DOHH2 (cell line): ENCODE measurements around the gene SPG7.
A peak's percentile ranks its signal among the peaks of the same experiment; 100 is the strongest.

Experiments
- H3F3A ChIP-seq: fragments of 200-600 bp; sonication (generic), shearing (Covaris generic); 2 replicates; pipeline ENCODE4 v1.6.0; 2016; ENCODE audit warnings: antibody characterized with exemption, mild to moderate bottlenecking; ENCODE audit not compliant: control insufficient read depth, insufficient read depth
- H3K27ac ChIP-seq: fragments of 200-600 bp; sonication (generic); 2 replicates; pipeline ENCODE4 v1.5.1; 2014; ENCODE audit warnings: low read depth, mild to moderate bottlenecking, low read length, moderate library complexity
- H3K27me3 ChIP-seq: fragments of 200-600 bp; sonication (generic); 2 replicates; pipeline ENCODE4 v1.6.1; 2014; ENCODE audit warnings: mild to moderate bottlenecking, low read length, mixed read lengths; ENCODE audit not compliant: control insufficient read depth
- H3K36me3 ChIP-seq: fragments of 200-600 bp; sonication (generic); 2 replicates; pipeline ENCODE4 v1.6.1; 2014; ENCODE audit warnings: mild to moderate bottlenecking, low read length, moderate library complexity, mixed read lengths; ENCODE audit not compliant: control insufficient read depth
- H3K4me1 ChIP-seq: fragments of 200-600 bp; sonication (generic); 2 replicates; pipeline ENCODE4 v1.6.1; 2014; ENCODE audit warnings: mild to moderate bottlenecking, low read length, mixed read lengths; ENCODE audit not compliant: control insufficient read depth
- H3K4me2 ChIP-seq: fragments of 200-600 bp; sonication (generic); 2 replicates; pipeline ENCODE4 v1.6.0; 2014; ENCODE audit warnings: mild to moderate bottlenecking, low read length, moderate library complexity
- H3K4me3 ChIP-seq: fragments of 200-600 bp; sonication (generic); 2 replicates; pipeline ENCODE4 v1.5.1; 2014; ENCODE audit warnings: mild to moderate bottlenecking, low read length, mixed read lengths
- H3K79me2 ChIP-seq: fragments of 200-600 bp; sonication (generic); 2 replicates; pipeline ENCODE4 v1.6.1; 2014; ENCODE audit warnings: mild to moderate bottlenecking, low read length, mixed read lengths; ENCODE audit not compliant: control insufficient read depth
- H3K9me2 ChIP-seq: fragments of 200-600 bp; sonication (generic); replicated peaks from 2 replicates; pipeline ENCODE4 v1.6.1; 2014; ENCODE audit warnings: mild to moderate bottlenecking, low read length, mixed read lengths; ENCODE audit not compliant: control insufficient read depth
- H3K9me3 ChIP-seq: fragments of 200-600 bp; sonication (generic); 2 replicates; pipeline ENCODE4 v1.6.1; 2014; ENCODE audit warnings: antibody characterized with exemption, low read length, mixed read lengths; ENCODE audit not compliant: control insufficient read depth, insufficient read depth
- H4K20me1 ChIP-seq: fragments of 200-600 bp; sonication (generic); 2 replicates; pipeline ENCODE4 v1.6.0; 2014; ENCODE audit warnings: low read depth, mild to moderate bottlenecking, antibody characterized with exemption, low read length, moderate library complexity; ENCODE audit not compliant: control insufficient read depth, insufficient read depth
- CTCF ChIP-seq: fragments of 200-600 bp; sonication (generic); IDR thresholded peaks from one replicate; pipeline ENCODE4 v1.5.1; 2014; ENCODE audit warnings: antibody characterized with exemption, mild to moderate bottlenecking, low read depth, low read length; ENCODE audit not compliant: poor library complexity, severe bottlenecking
- EZH2phosphoT487 ChIP-seq: fragments of 200-600 bp; sonication (generic); IDR thresholded peaks from 2 replicates; pipeline ENCODE4 v1.6.1; 2017; ENCODE audit warnings: borderline replicate concordance, mild to moderate bottlenecking, antibody characterized with exemption, low read length, moderate library complexity, mixed read lengths

SPG7 gene

GRCh38 chr16:89565506-89566372, 57.5 kb downstream of the SPG7 start:
- H3F3A ChIP-seq: peaks cover 66% of the 10 kb centered on the region
- H3K4me2 ChIP-seq: peak overlapping the region; percentile 85
- H4K20me1 ChIP-seq: peaks cover 37% of the 10 kb centered on the region
- H3K4me3 ChIP-seq: peak overlapping the region; percentile 97
- H3K9me2 ChIP-seq: no peaks in the 10 kb centered on the region
- peaks cover 33% of the 10 kb centered on the region for H3K79me2 ChIP-seq
- peak; percentile 99 for TF ChIP-seq CTCF
- TF ChIP-seq EZH2phosphoT487: no peak
- H3K27me3 ChIP-seq: no peaks in the 10 kb centered on the region
- H3K9me3 ChIP-seq: no peaks in the 10 kb centered on the region
- H3K36me3 ChIP-seq: peaks cover 56% of the 10 kb centered on the region
- peaks cover 46% of the 10 kb centered on the region for H3K4me1 ChIP-seq
- H3K27ac ChIP-seq: peak overlapping the region; percentile 17

- H3K79me2 ChIP-seq: peaks cover 11% of the 10 kb centered on the region
- peaks cover 34% of the 10 kb centered on the region for H3K36me3 ChIP-seq
- H4K20me1 ChIP-seq: peaks cover 19% of the 10 kb centered on the region
- no peaks in the 10 kb centered on the region; the same call in 1 of the 2 replicates for H3K27me3 ChIP-seq
- TF ChIP-seq CTCF: no peak
- TF ChIP-seq EZH2phosphoT487: no peak
- H3K4me1 ChIP-seq: peaks cover 50% of the 10 kb centered on the region
- H3F3A ChIP-seq: peaks cover 46% of the 10 kb centered on the region
- H3K9me3 ChIP-seq: no peaks in the 10 kb centered on the region
- no peak overlapping the region for H3K4me2 ChIP-seq
- no peak overlapping the region for H3K4me3 ChIP-seq
- H3K9me2 ChIP-seq: no peaks in the 10 kb centered on the region
- no peak overlapping the region for H3K27ac ChIP-seq
These were observed 59.7 kb downstream of the SPG7 start for GRCh38 chr16:89567656-89568594.

GRCh38 chr16:89569506-89570341, 61.5 kb downstream of the SPG7 start:
- Histone ChIP-seq H3K36me3 (peaks cover 16% of the 10 kb centered on the region), H3K4me3 (no peak overlapping the region), H3F3A (peaks cover 28% of the 10 kb centered on the region), H3K27me3 (no peaks in the 10 kb centered on the region; the same call in 1 of the 2 replicates), H3K4me1 (peaks cover 41% of the 10 kb centered on the region), H3K79me2 (no peaks in the 10 kb centered on the region), H3K9me2 (no peaks in the 10 kb centered on the region), H3K4me2 (no peak overlapping the region), H3K9me3 (no peaks in the 10 kb centered on the region), H4K20me1 (peaks cover 6% of the 10 kb centered on the region; the same call in 1 of the 2 replicates), H3K27ac (no peak overlapping the region)
- no peak for TF ChIP-seq EZH2phosphoT487
- TF ChIP-seq CTCF: no peak
